ENCODE measurements around the gene NXPH1.

- no peak for TF ChIP-seq CTCF (IDR thresholded peaks at IDR 0.05; ENCODE audit: low read depth, low read length)
- TF ChIP-seq EZH2phosphoT487 (IDR thresholded peaks at IDR 0.05; ENCODE audit: low read depth), result no peak
These were observed 11.2 kb upstream of the NXPH1 start for GRCh38 chr7:8422177-8422576.

Measured in OCI-LY3 (cell line).